Cardiac fibroblast (primary cell): ENCODE data around the gene ZNF800.

Source experiments
- DNase-seq, 2 donors: peaks; one replicate each; pipeline versions ENCODE4 v3.0.0 to v3.0.0-alpha.2; 2010; ENCODE audit warnings: low read depth in 2 of 2
- H3K4me3 ChIP-seq, 2 donors: replicated peaks in 1 of 2; 1 replicate in 1 of 2; 2 replicates in 1 of 2; pipeline ENCODE4 v1.5.1; 2011; ENCODE audit warnings: low read depth in 2 of 2, low read length in 2 of 2, mild to moderate bottlenecking in 2 of 2, moderate library complexity in 1 of 2
- CTCF ChIP-seq: IDR thresholded peaks from one replicate; pipeline ENCODE4 v1.5.1; 2011; ENCODE audit warnings: low read depth, mild to moderate bottlenecking, low read length, inconsistent platforms

Gene ZNF800

DNA sequence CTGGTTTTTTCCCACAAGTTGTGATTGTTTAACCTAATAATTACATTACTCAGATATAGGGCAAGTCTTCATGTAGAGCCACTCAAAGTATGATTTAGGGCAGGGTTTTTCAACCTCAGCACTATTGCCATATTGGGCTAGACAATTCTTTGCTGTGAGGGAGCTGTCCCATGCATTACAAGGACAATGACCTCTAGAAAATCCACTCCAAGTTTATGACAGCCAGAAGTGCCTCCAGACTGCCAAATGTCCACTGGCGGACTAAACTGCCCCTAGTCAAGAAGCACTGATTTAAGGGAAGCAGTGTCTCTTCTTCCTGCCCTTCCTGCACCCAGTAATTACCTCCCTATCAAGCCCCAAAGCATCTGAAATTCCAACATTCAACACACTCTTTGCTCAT, 54.4 kb downstream of the ZNF800 start:
- no peak overlapping the region for H3K4me3 ChIP-seq
- no peak for TF ChIP-seq CTCF
- no peak for DNase-seq

DNA sequence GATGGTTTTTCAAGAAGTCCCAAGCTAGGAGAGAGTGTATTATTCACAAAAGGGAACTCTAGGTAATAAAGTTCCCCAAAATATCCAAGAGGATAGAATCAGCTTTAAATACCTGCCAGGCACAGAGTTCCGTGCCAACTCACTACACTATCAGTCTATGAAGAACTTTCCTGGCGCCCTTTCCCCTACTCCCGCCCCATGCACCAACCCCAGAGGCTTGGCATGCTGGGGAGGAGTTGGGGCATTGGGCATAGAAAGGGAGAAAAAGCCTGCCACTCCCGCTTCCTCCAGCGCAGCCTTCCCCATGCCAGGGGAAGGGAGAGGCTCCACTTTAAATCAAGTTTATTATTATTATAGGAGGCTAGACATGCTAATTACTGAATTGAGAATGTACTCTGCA, 54.9 kb downstream of the ZNF800 start:
- TF ChIP-seq CTCF, result no peak
- no peak for DNase-seq
- no peak overlapping the region for H3K4me3 ChIP-seq

DNA sequence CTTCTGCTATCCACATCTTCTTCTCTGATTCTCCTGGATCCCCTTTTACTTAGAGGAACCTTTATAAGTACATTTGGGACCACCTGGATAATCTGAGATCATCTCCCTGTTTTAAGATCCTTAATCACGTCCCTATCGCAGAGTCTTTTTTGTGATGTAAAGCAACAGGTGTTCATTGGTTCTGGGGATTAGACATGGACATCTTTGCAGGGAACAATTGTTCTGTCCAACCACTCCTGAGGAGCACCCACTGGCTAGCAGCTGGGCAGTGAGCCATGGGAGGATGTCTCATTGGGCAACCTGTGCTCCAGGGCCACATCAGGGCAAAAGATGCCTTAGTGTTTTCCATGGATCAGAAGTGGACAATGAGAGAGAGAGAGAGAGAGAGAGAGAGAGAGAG, 56.0 kb downstream of the ZNF800 start:
- no peak overlapping the region for H3K4me3 ChIP-seq
- TF ChIP-seq CTCF, result no peak
- DNase-seq, result no peak

- DNase-seq, result no peak
Measured at GRCh38 chr7:127332880-127333279, 59.6 kb downstream of the ZNF800 start.

DNA sequence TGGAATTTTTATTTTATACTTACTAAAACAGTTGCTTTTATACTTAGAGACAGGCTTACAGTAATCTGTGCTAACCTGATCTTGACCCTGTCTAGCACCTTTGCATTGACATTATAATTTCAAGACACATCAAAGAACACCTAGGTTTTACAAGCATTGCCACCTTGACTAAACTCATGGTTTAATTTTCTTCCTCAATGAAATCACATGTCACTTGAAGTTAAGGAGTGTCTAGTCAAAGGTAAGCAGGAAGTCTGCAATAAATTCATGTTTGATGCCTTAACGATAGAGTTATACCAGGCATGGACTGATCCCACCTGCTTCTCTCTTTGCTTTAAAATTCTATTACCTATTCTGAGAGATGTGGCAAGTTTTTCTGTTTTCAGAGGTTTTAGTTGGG, 62.4 kb downstream of the ZNF800 start:
- DNase-seq, result no peak
- H3K4me3 ChIP-seq, result no peak overlapping the region
- no peak for TF ChIP-seq CTCF

More at GRCh38 chr7:127332880-127333279, 59.6 kb downstream of the ZNF800 start:
- TF ChIP-seq CTCF, result no peak
- no peak overlapping the region for H3K4me3 ChIP-seq

DNA sequence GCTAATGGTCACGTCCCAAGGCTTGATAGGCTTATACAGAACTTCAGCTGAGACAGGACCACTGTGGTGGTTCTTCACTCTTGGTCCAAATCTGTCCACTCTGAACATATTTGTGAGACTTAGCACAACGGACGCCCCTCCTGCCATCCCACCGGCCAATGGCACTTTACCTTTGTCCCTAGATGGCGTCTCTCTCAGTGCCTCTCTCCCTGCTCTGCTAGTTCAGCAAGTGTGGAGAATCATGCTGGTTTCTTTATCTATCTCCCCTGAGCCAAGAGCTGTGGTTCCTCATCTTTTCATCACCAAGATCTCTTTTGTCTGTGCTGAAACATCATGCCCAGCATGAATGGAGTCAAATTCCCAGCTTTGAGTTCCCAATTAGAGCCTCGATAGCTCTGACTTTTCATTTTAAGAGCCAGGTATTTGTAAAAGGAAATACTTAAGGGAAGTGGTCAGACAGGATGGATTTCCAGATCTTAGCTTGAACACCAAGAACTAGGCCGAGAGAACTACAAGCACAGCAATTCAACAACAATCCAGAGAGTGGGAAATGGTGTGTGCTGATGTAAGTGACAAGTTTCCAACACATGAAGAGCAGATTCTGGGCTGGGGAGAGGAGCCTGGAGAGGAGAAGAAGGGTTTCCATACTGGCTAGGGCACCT, 69.5 kb downstream of the ZNF800 start:
- no peak for DNase-seq

More for the DNA sequence above, 69.5 kb downstream of the ZNF800 start:
- no peak overlapping the region for H3K4me3 ChIP-seq
- no peak for TF ChIP-seq CTCF
